IMR-90 (cell line): ENCODE measurements around the gene USH2A. TPM values are rescaled to one million over a fixed set of nuclear protein-coding genes. Genes with fewer than 3 reads are reported as not detected.

Source experiments
- ATAC-seq: fragments of 200-7000 bp; cut with Tn5 transposase; 2 replicates; pipeline ENCODE4 v1.9.1; 2020; ENCODE audit warnings: low read depth, mild to moderate bottlenecking, moderate library complexity
- BruUV-seq: library from RNA; stranded (reverse); fragments of 400-500 nt; replicated peaks from 2 replicates; lab custom pipeline; 2021; lab: Mats Ljungman, UMichigan
- CTCF ChIA-PET: fragments of 300-600 bp; formaldehyde crosslinking; extraction: SDS; loops from one replicate; lab custom pipeline; 2021; ENCODE audit warnings: antibody characterized with exemption; lab: Yijun Ruan, JAX
- POLR2A ChIA-PET: fragments of 300-600 bp; sonication (Branson Sonifier 250); formaldehyde crosslinking; loops from one replicate; lab custom pipeline; 2022; ENCODE audit warnings: antibody characterized with exemption; ENCODE audit not compliant: unreplicated experiment; lab: Charles Lee
- DNase-seq: peaks from one replicate; pipeline ENCODE4 v3.0.0; 2013
- H2AFZ ChIP-seq: replicated peaks from 2 replicates; pipeline ENCODE3; 2013; ENCODE audit warnings: low read length, mild to moderate bottlenecking; ENCODE audit not compliant: poor library complexity
- H2AK5ac ChIP-seq: 2 replicates; pipeline ENCODE4 v1.6.1; 2013; ENCODE audit warnings: low read depth, low read length, inconsistent platforms
- H2AK9ac ChIP-seq: replicated peaks from 2 replicates; pipeline ENCODE3; 2013; ENCODE audit warnings: mild to moderate bottlenecking, low read depth, low read length, moderate library complexity; ENCODE audit not compliant: poor library complexity
- H2BK120ac ChIP-seq: 2 replicates; pipeline ENCODE4 v1.6.1; 2013; ENCODE audit warnings: low read depth, low read length, inconsistent platforms
- H2BK15ac ChIP-seq: 3 replicates; pipeline ENCODE4 v1.6.1; 2013; ENCODE audit warnings: low read depth, low read length, inconsistent platforms
- H2BK20ac ChIP-seq: 2 replicates; pipeline ENCODE4 v1.6.1; 2013; ENCODE audit warnings: low read depth, mild to moderate bottlenecking, inconsistent platforms, low read length, moderate library complexity
- H2BK5ac ChIP-seq: 2 replicates; pipeline ENCODE4 v1.6.1; 2013; ENCODE audit warnings: mild to moderate bottlenecking, low read depth, low read length, inconsistent platforms; ENCODE audit not compliant: poor library complexity, severe bottlenecking
- H3K14ac ChIP-seq: replicated peaks from 2 replicates; pipeline ENCODE4 v1.6.1; 2013; ENCODE audit warnings: low read depth, low read length, inconsistent platforms
- H3K18ac ChIP-seq: 2 replicates; pipeline ENCODE4 v1.6.1; 2013; ENCODE audit warnings: low read depth, low read length, control low read depth
- H3K23ac ChIP-seq: 2 replicates; pipeline ENCODE4 v1.6.1; 2013; ENCODE audit warnings: low read depth, low read length, inconsistent platforms
- H3K27ac ChIP-seq: 2 replicates; pipeline ENCODE4 v1.5.1; 2013; ENCODE audit warnings: mild to moderate bottlenecking, control low read depth, low read length; ENCODE audit not compliant: insufficient read depth
- H3K27me3 ChIP-seq: 2 replicates; pipeline ENCODE4 v1.6.1; 2013; ENCODE audit warnings: low read length; ENCODE audit not compliant: control insufficient read depth, insufficient read depth
- H3K36me3 ChIP-seq: 2 replicates; pipeline ENCODE4 v1.6.1; 2013; ENCODE audit warnings: low read length, mixed read lengths; ENCODE audit not compliant: control insufficient read depth, insufficient read depth
- H3K4ac ChIP-seq: 2 replicates; pipeline ENCODE4 v1.6.1; 2013; ENCODE audit warnings: low read depth, low read length, inconsistent platforms
- H3K4me1 ChIP-seq: 2 replicates; pipeline ENCODE4 v1.6.1; 2013; ENCODE audit warnings: low read length, mixed read lengths; ENCODE audit not compliant: control insufficient read depth, insufficient read depth
- H3K4me2 ChIP-seq: 2 replicates; pipeline ENCODE4 v1.6.1; 2013; ENCODE audit warnings: low read depth, mild to moderate bottlenecking, control low read depth, low read length, moderate library complexity
- H3K4me3 ChIP-seq: 2 replicates; pipeline ENCODE4 v1.5.1; 2013; ENCODE audit warnings: low read depth, mild to moderate bottlenecking, control low read depth, low read length, moderate library complexity; ENCODE audit not compliant: insufficient read depth
- H3K56ac ChIP-seq: 2 replicates; pipeline ENCODE4 v1.6.1; 2013; ENCODE audit warnings: low read length, inconsistent platforms; ENCODE audit not compliant: insufficient read depth; ENCODE audit errors: extremely low read depth
- H3K79me1 ChIP-seq, 2 experiments: 2 replicates each; pipeline ENCODE4 v1.6.1; 2013; ENCODE audit warnings: low read length in 2 of 2, inconsistent platforms in 1 of 2, low read depth in 1 of 2
- H3K9ac ChIP-seq: 2 replicates; pipeline ENCODE4 v1.6.1; 2013; ENCODE audit warnings: low read depth, low read length, control low read depth
- H3K9me1 ChIP-seq: 2 replicates; pipeline ENCODE4 v1.6.1; 2013; ENCODE audit warnings: low read length, inconsistent platforms; ENCODE audit not compliant: insufficient read depth
- H3K9me3 ChIP-seq: 2 replicates; pipeline ENCODE4 v1.6.1; 2013; ENCODE audit warnings: low read length; ENCODE audit not compliant: control insufficient read depth, insufficient read depth
- H4K20me1 ChIP-seq: 2 replicates; pipeline ENCODE4 v1.6.1; 2013; ENCODE audit warnings: low read length, inconsistent platforms; ENCODE audit not compliant: insufficient read depth
- H4K5ac ChIP-seq: 2 replicates; pipeline ENCODE4 v1.6.1; 2013; ENCODE audit warnings: mild to moderate bottlenecking, low read depth, low read length, control low read depth
- H4K8ac ChIP-seq, 2 experiments: 2 replicates each; pipeline ENCODE4 v1.6.1; 2013; ENCODE audit warnings: low read depth in 2 of 2, low read length in 2 of 2, control low read depth in 1 of 2, inconsistent platforms in 1 of 2
- H4K91ac ChIP-seq: 2 replicates; pipeline ENCODE4 v1.6.1; 2013; ENCODE audit warnings: low read depth, low read length, inconsistent platforms; ENCODE audit not compliant: insufficient read depth
- BHLHE40 ChIP-seq: fragments of 150-350 bp; IDR thresholded peaks from 2 replicates; pipeline ENCODE4 v1.6.1; 2016; ENCODE audit warnings: mild to moderate bottlenecking, low read depth, low read length
- CEBPB ChIP-seq: IDR thresholded peaks from 2 replicates; pipeline ENCODE4 v1.6.1; 2012; ENCODE audit warnings: low read depth, low read length, improper control_type of control experiment
- CHD1 ChIP-seq: IDR thresholded peaks from 2 replicates; pipeline ENCODE4 v1.6.1; 2012; ENCODE audit warnings: low read depth, low read length, improper control_type of control experiment
- FOS ChIP-seq: fragments of 150-350 bp; IDR thresholded peaks from 2 replicates; pipeline ENCODE4 v1.6.1; 2016; ENCODE audit warnings: low read depth, low read length
- MXI1 ChIP-seq: IDR thresholded peaks from 2 replicates; pipeline ENCODE4 v1.6.1; 2012; ENCODE audit warnings: low read depth, mild to moderate bottlenecking, low read length, moderate library complexity, borderline replicate concordance
- POLR2A ChIP-seq: IDR thresholded peaks from 2 replicates; pipeline ENCODE4 v1.6.1; 2012; ENCODE audit warnings: mild to moderate bottlenecking, low read depth, low read length
- dilution Hi-C: fragments of 300-500 bp; cut with HindIII; formaldehyde crosslinking; loops from one replicate; pipeline ENCODE4 v1.14.3; 2018; ENCODE audit warnings: low sequenced_read_pairs; ENCODE audit not compliant: unreplicated experiment
- in situ Hi-C: fragments of 300-500 bp; cut with MboI; formaldehyde crosslinking; loops from 3 replicates; pipeline ENCODE4 v1.14.3; 2019; ENCODE audit warnings: low sequenced_read_pairs, inconsistent platforms, mixed read lengths
- intact Hi-C: fragments of 100-400 bp; cut with micrococcal nuclease; formaldehyde crosslinking; loops from 2 replicates; pipeline ENCODE4 v1.10.0; 2022
- polyA plus RNA-seq, 3 experiments: library from polyadenylated mRNA; depleted of rRNA; stranded (reverse); fragments of >200 nt; gene quantifications; 2 replicates each; pipeline ENCODE4 v1.2.3, GENCODE V29; 2012; ENCODE audit warnings: low replicate concordance in 1 of 3
- total RNA-seq: library from RNA; depleted of rRNA; stranded (reverse); fragments of >200 nt; gene quantifications from 2 replicates; pipeline ENCODE4 v1.2.3, GENCODE V29; 2012

The USH2A gene
- total and polyA plus RNA-seq, 2 of the 4 experiments (the other 2 are of a cell fraction), result under 0.01 to 0.02 TPM

DNA sequence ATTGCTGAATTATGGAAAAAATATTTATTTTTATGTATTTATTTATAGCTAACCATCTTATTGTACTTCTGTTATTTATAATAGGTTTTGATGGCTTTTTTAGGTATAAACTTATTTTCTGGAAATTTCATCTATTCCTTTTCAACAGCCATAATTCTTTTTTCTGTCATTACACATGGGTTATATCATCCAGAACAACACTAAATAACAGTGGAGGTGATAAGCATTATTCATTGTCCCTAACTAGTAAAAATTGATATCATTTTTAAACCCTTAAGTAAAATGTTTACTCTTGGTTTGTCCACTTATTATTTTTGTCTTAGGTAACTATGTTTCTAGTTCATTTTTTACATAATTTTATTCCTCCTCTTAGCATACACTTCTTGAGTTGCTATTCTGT lies 309.1 kb downstream of the USH2A start:
- no peaks in the 10 kb centered on the region for H3K27me3 ChIP-seq
- ChIA-PET POLR2A (no interaction called here), CTCF (no interaction called here)
- no peak overlapping the region for H2AK5ac ChIP-seq
- dilution Hi-C loops (no loop called here), intact Hi-C loops (loop anchor here (5.0 kb wide), 2 partner anchors 453 to 628 kb away; no protein-coding TSS in a partner anchor), in situ Hi-C loops (no loop called here)
- H4K20me1 ChIP-seq, result no peaks in the 10 kb centered on the region
- DNase-seq, result no peak
- no peak overlapping the region for H2BK20ac ChIP-seq
- H3K27ac ChIP-seq, result no peak overlapping the region
- H3K9me1 ChIP-seq, result no peaks in the 10 kb centered on the region
- TF ChIP-seq POLR2A (no peak), MXI1 (no peak), CEBPB (no peak), BHLHE40 (no peak), CHD1 (no peak), FOS (no peak)
- H3K18ac ChIP-seq, result no peak overlapping the region
- H3K4me2 ChIP-seq, result no peak overlapping the region
- H2AFZ ChIP-seq, result no peak overlapping the region
- no peak overlapping the region for H3K14ac ChIP-seq
- no peaks in the 10 kb centered on the region for H3K4me1 ChIP-seq
- H2BK120ac ChIP-seq, result no peak overlapping the region
- H3K56ac ChIP-seq, result no peak overlapping the region
- no peak overlapping the region for H4K91ac ChIP-seq
- H3K9me3 ChIP-seq, result no peaks in the 10 kb centered on the region
- no peak overlapping the region for H3K9ac ChIP-seq
- H2BK5ac ChIP-seq, result no peak overlapping the region
- H4K8ac ChIP-seq, result no peak overlapping the region
- H2BK15ac ChIP-seq, result no peak overlapping the region
- no peak overlapping the region for H2AK9ac ChIP-seq
- no peak for ATAC-seq
- no peak overlapping the region for H4K5ac ChIP-seq
- H3K79me1 ChIP-seq, result no peaks in the 10 kb centered on the region
- H3K4me3 ChIP-seq, result no peak overlapping the region
- BruUV-seq, result no TSS peak
- H3K23ac ChIP-seq, result no peak overlapping the region
- no peak overlapping the region for H3K4ac ChIP-seq
- H3K36me3 ChIP-seq, result no peaks in the 10 kb centered on the region
